Mammary epithelial cell (primary cell): ENCODE measurements around the gene PFN2.

Experiments used
- CTCF ChIP-seq, 2 donors: IDR thresholded peaks in 1 of 2; conservative IDR thresholded peaks in 1 of 2; 2 replicates each; pipeline ENCODE4 v1.5.1; 2011 to 2012; ENCODE audit warnings: inconsistent platforms in 2 of 2, low read length in 2 of 2, mild to moderate bottlenecking in 2 of 2, control low read depth in 1 of 2, low read depth in 1 of 2; ENCODE audit not compliant: insufficient read depth in 1 of 2; ENCODE audit errors: extremely low read depth in 1 of 2
- EZH2 ChIP-seq: IDR thresholded peaks from 2 replicates; pipeline ENCODE4 v1.6.1; 2012; ENCODE audit warnings: low read length, inconsistent platforms, borderline replicate concordance

- TF ChIP-seq EZH2 (no peak), CTCF (conservative IDR thresholded peaks at IDR 0.05 in 1 of 2, IDR thresholded peaks at IDR 0.05 in 1 of 2; ENCODE audit: extremely low read depth in 1 of 2, insufficient read depth in 1 of 2, low read depth in 1 of 2, low read length in 2 of 2) (no peak)
These were observed 29.9 kb upstream of the PFN2 start for GRCh38 chr3:150000641-150001040.
